ENCODE measurements around the gene AKT1. TPM values are rescaled to one million over a fixed set of nuclear protein-coding genes. Genes with fewer than 3 reads are reported as not detected.

Gene AKT1
- total and polyA plus RNA-seq, 2 of the 13 experiments (the other 11 are each of a cell fraction or from before 2014, with no cell fraction given) = 96.2 to 116 TPM

- no peak for TF ChIP-seq AFF4 (CRISPR knock-in tag; IDR thresholded peaks at IDR 0.05)
- no peak for TF ChIP-seq AKNA (CRISPR knock-in tag; IDR thresholded peaks at IDR 0.05; ENCODE audit: borderline replicate concordance)
- no peak for TF ChIP-seq KDM2A (CRISPR knock-in tag; IDR thresholded peaks at IDR 0.05; ENCODE audit: borderline replicate concordance, low read depth)
- TF ChIP-seq TSC22D2 (CRISPR knock-in tag; IDR thresholded peaks at IDR 0.05; ENCODE audit: borderline replicate concordance) = no peak
- no peak for TF ChIP-seq ARHGAP35 (CRISPR knock-in tag; IDR thresholded peaks at IDR 0.05; ENCODE audit: borderline replicate concordance)
- TF ChIP-seq RBFOX2 (IDR thresholded peaks at IDR 0.05; ENCODE audit: low read depth, low read length) = peak; percentile 79
- peak; percentile 36; the same call in 1 of the 2 replicates for TF ChIP-seq SP4 (CRISPR knock-in tag; IDR thresholded peaks at IDR 0.05)
- TF ChIP-seq MNT (IDR thresholded peaks at IDR 0.05) = peak; percentile 49; the same call in 1 of the 2 replicates
- peak; percentile 97 for TF ChIP-seq AGO2 (optimal IDR thresholded peaks at IDR 0.05; ENCODE audit: low read depth, low read length)
- no peak for TF ChIP-seq ZBTB14 (CRISPR knock-in tag; IDR thresholded peaks at IDR 0.05)
- no peak for TF ChIP-seq ZNF484 (CRISPR knock-in tag; IDR thresholded peaks at IDR 0.05; ENCODE audit: borderline replicate concordance, low read depth)
- TF ChIP-seq LCORL (IDR thresholded peaks at IDR 0.05) = no peak
- no peak for TF ChIP-seq LCORL (CRISPR knock-in tag; IDR thresholded peaks at IDR 0.05)
- 0 out of 2 replicates have a peak, but pooled peaks have one; percentile 28 for TF ChIP-seq SIN3A (IDR thresholded peaks at IDR 0.05; ENCODE audit: borderline replicate concordance, low read depth, low read length)
- no peak for TF ChIP-seq ZBTB21 (CRISPR knock-in tag; IDR thresholded peaks at IDR 0.05)
Measured at GRCh38 chr14:104756477-104757237, 38.9 kb downstream of the AKT1 start (continued).
